Measurements from ENCODE around the gene AGA. TPM values are rescaled to one million over a fixed set of nuclear protein-coding genes. Genes with fewer than 3 reads are reported as not detected.

Gene AGA
- total and polyA plus RNA-seq, 10 of the 15 experiments (the other 5 are each of a cell fraction or from before 2014, with no cell fraction given): 17.1 to 37.6 (median 24.5) TPM

GRCh38 chr4:177478496-177478895 is 36.3 kb upstream of the AGA start (continued):
- TF ChIP-seq ZBTB40 (IDR thresholded peaks at IDR 0.05; ENCODE audit: borderline replicate concordance) (no peak), IKZF2 (IDR thresholded peaks at IDR 0.05) (no peak), LARP7 (IDR thresholded peaks at IDR 0.05) (no peak)

- Histone ChIP-seq H3K27me3 (replicated peaks in 1 of 2; ENCODE audit: control insufficient read depth in 2 of 2, insufficient read depth in 2 of 2, low read length in 1 of 2) (no peaks in the 10 kb centered on the region), H3K27ac (ENCODE audit: control insufficient read depth, insufficient read depth) (no peak overlapping the region), H3K36me3 (ENCODE audit: control insufficient read depth in 2 of 2, insufficient read depth in 2 of 2, low read length in 1 of 2) (no peaks in the 10 kb centered on the region), H2AFZ (ENCODE audit: control insufficient read depth, low read depth, low read length) (no peak overlapping the region), H4K20me1 (ENCODE audit: control insufficient read depth, insufficient read depth) (no peaks in the 10 kb centered on the region), H3K9ac (ENCODE audit: control insufficient read depth, insufficient read depth, low read length) (no peak overlapping the region), H3K9me3 (replicated peaks; ENCODE audit: control insufficient read depth, insufficient read depth, low read length) (no peaks in the 10 kb centered on the region), H3K4me3 (no peak overlapping the region), H3K79me2 (ENCODE audit: control insufficient read depth, insufficient read depth, low read length) (no peaks in the 10 kb centered on the region), H3K4me1 (ENCODE audit: control insufficient read depth, insufficient read depth, low read length) (no peaks in the 10 kb centered on the region), H3K4me2 (ENCODE audit: control insufficient read depth, insufficient read depth) (no peak overlapping the region)
- 92% methylated on average over 1 of the region's 1 CpG for WGBS (ENCODE audit: insufficient coverage, insufficient replicate concordance, low lambda C conversion rate, missing lambda C conversion rate)
- ChIA-PET POLR2A (interaction anchor here (1.4 kb wide), 1 partner anchor 10 kb away, joined by 3 read pairs; no protein-coding TSS in a partner anchor), CTCF (interaction anchor here (0.6 to 1.0 kb wide), 3 partner anchors 14 to 1224 kb away, joined by 3 to 4 read pairs (median 3); no protein-coding TSS in a partner anchor), SMC1A (ENCODE audit: uncharacterized antibody, unreplicated experiment) (interaction anchor here (1.1 kb wide), 3 partner anchors 10 to 20 kb away, joined by 3 to 5 read pairs (median 4); no protein-coding TSS in a partner anchor), RAD21 (ENCODE audit: unreplicated experiment) (no interaction called here)
- DNase-seq (ENCODE audit: low read depth, low spot score) (no peak), ATAC-seq (no peak), FAIRE-seq (no peak)
- no TSS peak for BruUV-seq (replicated peaks)
- intact Hi-C loops (cut with micrococcal nuclease; ENCODE audit: unreplicated experiment): no loop called here
- in situ Hi-C loops (cut with MboI): no loop called here
- TF ChIP-seq NR2C2 (IDR thresholded peaks at IDR 0.05; ENCODE audit: borderline replicate concordance, control insufficient read depth, insufficient read length, low read depth): no peak
- TF ChIP-seq SMAD1 (IDR thresholded peaks at IDR 0.05; ENCODE audit: low read depth, partially characterized antibody): no peak
- no peak for TF ChIP-seq IKZF2 (IDR thresholded peaks at IDR 0.05)
- TF ChIP-seq SIN3A (IDR thresholded peaks at IDR 0.05; ENCODE audit: low read depth, low read length): no peak
- no peak for TF ChIP-seq PAX8 (IDR thresholded peaks at IDR 0.05)
- TF ChIP-seq REST (IDR thresholded peaks at IDR 0.05; ENCODE audit: low read depth, low read length): no peak
- TF ChIP-seq ZBTB11 (CRISPR knock-in tag; IDR thresholded peaks at IDR 0.05): no peak
Observed at GRCh38 chr4:177473991-177474390, 31.8 kb upstream of the AGA start.
